K562 treated with DMSO at 1 percent for 24 hours (cell line): Measurements from ENCODE around the gene CPA2. TPM values are rescaled to one million over a fixed set of nuclear protein-coding genes. Genes with fewer than 3 reads are reported as not detected.

Source experiments
- total RNA-seq: library from RNA; unstranded; fragments of 300-600 nt; gene quantifications from 2 replicates; pipeline ENCODE4 v1.2.3, GENCODE V29; 2022; ENCODE audit warnings: low read depth; ENCODE audit not compliant: insufficient read depth

Gene CPA2
- not detected in 2 replicates for total RNA-seq

GRCh38 chr7:130266258-130266960 lies at the start of gene CPA2:
TSS of gene CPA2 (plus strand) at chr7:130266863. CDS start at chr7:130266882, 19 bp downstream.

GRCh38 chr7:130292682-130293257 lies 26.1 kb downstream of the CPA2 start, which contains the start of gene CPA4:
TSS of gene CPA4 (plus strand) at chr7:130293161. CDS start at chr7:130293181, 20 bp downstream.

Other genes with a start within 250 kb of the CPA2 start
- 39.3 and 43.0 TPM in 2 replicates for gene ZC3HC1, start 215.5 kb upstream of the CPA2 start, total RNA-seq
- 14.1 and 22.0 TPM in 2 replicates for gene KLHDC10, start 196.3 kb upstream of the CPA2 start, total RNA-seq
- 24.1 and 27.3 TPM in 2 replicates for gene TMEM209, start 61.5 kb upstream of the CPA2 start, total RNA-seq
- not detected in 2 replicates for gene SSMEM1, start 59.0 kb upstream of the CPA2 start, total RNA-seq
- not detected in 2 replicates for gene CPA4, start 26.3 kb downstream of the CPA2 start, total RNA-seq
- 6.8 and 8.7 TPM in 2 replicates for gene CPA5, start 78.0 kb downstream of the CPA2 start, total RNA-seq
- not detected in 2 replicates for gene CPA1, start 113.6 kb downstream of the CPA2 start, total RNA-seq
- gene CEP41, start 174.2 kb downstream of the CPA2 start, total RNA-seq: 3.3 and 4.4 TPM in 2 replicates
- 0.57 TPM in 1 of 2 replicates, not detected in the other for gene MEST, start 225.2 kb downstream of the CPA2 start, total RNA-seq